Inflammatory macrophage treated with lipopolysaccharide for 1 hour (primary cell): ENCODE measurements around the gene TMEM175.

Experiments used
- DNase-seq, 2 donors: peaks; one replicate each; pipeline ENCODE4 v3.0.0-alpha.2; 2020 to 2022

The TMEM175 gene, protein sequence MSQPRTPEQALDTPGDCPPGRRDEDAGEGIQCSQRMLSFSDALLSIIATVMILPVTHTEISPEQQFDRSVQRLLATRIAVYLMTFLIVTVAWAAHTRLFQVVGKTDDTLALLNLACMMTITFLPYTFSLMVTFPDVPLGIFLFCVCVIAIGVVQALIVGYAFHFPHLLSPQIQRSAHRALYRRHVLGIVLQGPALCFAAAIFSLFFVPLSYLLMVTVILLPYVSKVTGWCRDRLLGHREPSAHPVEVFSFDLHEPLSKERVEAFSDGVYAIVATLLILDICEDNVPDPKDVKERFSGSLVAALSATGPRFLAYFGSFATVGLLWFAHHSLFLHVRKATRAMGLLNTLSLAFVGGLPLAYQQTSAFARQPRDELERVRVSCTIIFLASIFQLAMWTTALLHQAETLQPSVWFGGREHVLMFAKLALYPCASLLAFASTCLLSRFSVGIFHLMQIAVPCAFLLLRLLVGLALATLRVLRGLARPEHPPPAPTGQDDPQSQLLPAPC

DNA sequence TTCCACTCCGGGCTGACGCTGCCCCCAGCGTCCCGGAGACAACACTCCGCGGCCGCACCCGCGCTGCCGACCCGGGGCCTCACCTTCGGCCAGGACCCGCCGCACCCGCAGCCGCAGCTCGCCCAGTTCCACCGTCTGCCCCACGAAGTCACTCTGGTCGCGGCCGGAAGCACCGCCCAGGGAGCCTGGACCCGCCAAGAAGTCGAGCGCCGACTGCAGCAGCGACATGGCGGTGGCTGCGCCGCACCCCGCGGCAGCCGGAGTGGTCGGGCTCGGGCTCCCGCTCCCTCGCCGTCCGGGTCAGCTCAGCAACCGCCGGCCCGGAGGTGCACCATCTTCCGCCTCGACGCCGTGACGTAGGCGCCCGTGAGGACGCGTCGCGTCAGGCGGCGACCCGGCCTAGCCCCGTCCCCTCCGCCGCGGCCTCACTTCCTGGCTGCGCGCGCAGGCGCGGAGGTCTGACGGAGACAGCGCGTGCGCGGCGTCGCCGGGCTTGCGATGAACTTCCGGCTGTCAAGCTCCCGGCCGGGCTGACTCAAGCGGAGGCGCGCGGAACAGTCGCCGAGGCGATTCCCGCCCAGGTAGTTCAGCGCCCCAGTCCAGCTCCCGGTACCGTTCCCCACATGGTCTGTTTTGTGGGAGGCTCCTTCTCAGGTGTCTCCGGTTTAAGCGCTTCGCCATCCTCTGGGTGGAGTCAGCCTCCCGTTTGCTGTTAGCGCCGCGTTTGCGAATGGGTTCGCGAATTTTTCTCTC lies at the start of gene TMEM175, which contains the start of gene GAK:
Gene TMEM175, plus strand, starts transcription at position 501 of the 753 bp plus-strand sequence. CDS start 15,280 bp downstream, outside the sequence.
Gene GAK, minus strand, starts transcription at position 357 of the 753 bp plus-strand sequence. Its CDS starts 129 bp downstream, at position 228.
- DNase-seq = peak; percentile 95 to 97

DNA sequence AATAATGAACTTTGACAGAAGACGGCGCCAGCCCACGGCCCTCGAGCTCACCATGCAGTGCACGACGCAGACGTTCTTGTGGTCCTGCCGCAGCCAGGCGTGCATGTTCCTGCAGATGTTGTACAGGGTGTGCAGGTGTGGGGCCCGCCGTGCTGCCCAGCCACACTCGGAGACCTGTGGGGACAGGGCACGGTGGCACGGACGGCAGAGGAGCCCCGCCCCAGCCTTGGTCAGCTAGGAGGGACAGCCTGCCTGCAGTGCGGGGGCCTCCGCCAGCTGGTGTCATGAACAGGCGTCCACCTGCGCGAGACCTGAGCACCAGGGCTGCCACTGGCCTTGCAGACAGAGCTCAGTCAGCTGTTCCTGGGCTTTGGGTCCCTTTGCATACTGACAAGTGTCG lies 49.6 kb upstream of the TMEM175 start:
- no peak for DNase-seq

DNA sequence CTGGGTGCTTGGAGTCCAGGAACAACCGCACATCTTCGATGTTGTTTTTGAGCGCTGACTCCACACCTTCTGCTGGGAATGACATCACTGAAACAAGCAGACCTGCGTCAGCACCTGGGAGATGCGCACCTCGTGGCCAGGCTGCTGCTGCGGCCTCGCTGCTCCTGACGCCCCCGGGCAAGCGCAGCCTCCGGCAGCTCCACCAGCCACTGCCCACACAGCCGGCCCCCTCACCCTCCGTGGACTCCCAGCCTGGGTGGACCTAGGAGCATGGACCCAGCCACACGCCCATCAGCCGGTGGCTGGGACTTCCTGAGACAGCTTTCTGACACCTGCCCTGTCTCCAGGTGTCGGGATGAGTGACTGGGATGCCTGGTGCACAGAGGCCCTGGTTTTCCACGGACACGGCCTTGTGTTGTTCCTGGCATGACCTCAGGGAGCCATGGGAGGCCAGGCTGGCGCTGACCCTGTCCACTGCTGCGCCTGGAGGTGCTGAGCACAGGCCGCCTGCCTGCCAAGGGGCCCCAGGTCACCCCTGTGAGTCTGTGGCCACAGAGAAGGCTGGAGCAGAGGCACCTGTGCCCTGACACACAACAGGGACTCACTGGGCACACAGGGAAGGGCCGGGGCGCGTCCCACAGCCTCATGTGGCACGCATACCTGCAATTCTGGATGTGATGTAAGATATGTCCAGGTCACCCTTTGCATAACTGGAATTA lies 48.7 kb upstream of the TMEM175 start:
- DNase-seq = no peak

DNA sequence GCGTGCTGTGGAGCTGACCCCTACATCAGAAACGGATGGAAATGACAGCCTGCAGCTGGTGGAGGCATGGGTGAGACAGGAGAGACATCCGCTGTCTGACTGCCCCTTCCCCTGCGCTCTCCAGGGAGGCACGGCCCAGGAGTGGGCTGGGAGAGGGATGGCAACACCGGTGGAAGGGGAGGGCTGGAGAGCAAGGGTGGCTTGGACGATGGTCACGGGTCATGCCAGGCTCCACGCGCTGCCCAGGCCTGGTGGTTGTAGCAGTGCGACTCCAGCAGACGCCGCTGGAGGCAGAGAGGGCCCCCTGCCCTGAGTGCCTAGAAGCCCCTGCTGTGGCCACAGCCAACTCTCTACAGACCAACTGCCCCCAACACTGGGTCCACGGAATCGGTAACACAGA lies 48.0 kb upstream of the TMEM175 start:
- DNase-seq = no peak

DNA sequence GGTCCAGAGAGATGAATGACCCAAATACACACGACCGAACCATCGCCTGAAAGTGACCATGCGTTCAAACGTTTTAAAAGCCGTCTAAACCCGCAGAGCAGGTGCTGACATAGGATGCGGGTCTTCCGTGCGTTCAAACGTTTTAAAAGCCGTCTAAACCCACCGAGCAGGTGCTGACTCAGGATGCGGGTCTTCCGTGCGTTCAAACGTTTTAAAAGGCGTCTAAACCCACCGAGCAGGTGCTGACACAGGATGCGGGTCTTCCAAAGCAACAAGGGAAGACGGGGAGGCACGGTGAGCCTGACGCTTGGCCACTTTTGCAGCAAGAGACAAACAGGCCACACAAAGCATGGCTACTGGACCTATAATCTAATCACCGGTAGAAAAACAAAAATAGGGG lies 47.4 kb upstream of the TMEM175 start:
- no peak for DNase-seq

DNA sequence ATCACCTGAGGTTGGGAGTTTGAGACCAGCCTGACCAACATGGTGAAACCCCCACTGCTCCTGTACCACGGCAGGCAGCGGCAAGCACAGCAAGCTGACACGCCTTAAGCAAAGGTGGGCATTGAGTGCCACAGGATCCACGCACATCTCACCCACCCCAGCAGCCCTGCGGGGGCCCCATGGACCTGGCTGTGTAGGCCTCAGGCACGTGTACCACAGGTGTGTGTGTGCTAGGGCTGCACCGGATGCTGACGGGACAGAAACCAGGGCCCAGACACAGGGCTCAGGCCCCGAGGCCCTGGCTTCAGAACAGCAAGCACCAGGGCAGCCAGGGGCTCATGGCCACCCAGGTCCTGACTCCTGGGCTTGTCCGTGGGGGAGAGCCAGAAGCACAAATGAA lies 46.9 kb upstream of the TMEM175 start:
- no peak for DNase-seq

DNA sequence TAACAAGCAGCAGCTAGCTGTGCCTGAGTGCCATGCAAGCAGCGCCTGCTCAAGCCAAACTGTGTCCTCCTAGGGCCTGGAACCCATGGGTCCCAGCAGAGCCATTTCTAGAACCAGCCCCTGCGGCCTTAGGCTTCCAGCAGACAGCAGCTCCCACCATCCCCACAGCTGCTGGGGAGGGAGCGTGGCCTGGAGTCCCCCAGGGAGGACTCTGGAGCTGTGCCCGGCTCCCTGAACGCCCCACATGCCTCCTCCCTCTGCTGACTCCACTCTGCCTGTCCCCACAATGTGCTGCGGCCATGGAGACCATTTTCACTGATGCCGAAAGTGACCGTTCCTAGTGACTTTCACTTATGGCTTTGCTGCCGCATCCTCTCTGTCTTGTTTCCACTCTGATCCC lies 46.0 kb upstream of the TMEM175 start:
- DNase-seq = no peak

DNA sequence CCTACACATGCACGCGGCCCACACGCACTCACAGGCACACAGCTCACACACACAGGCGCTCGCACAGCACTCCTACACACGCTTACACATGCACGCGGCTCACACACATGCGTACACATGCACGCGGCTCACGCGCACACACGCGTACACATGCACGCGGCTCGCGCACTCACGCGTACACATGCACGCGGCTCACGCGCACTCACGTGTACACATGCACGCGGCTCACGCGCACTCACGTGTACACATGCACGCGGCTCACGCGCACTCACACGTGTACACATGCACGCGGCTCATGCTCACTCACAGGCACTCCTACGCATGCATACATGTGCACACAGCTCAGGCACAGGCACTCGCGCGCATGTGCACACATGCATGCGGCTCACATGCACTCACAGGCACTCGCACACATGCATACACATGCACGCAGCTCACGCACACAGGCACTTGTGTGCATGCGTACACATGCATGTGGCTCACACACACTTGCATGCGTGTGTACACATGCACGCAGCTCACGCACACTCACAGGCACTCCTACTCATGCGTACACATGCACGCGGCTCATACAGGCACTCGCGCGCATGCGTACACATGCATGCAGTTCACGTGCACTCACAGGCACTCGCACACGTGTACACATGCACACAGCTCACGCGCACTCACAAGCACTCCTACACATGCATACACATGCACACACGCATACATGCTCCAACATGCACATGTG lies 45.1 kb upstream of the TMEM175 start:
- no peak for DNase-seq

DNA sequence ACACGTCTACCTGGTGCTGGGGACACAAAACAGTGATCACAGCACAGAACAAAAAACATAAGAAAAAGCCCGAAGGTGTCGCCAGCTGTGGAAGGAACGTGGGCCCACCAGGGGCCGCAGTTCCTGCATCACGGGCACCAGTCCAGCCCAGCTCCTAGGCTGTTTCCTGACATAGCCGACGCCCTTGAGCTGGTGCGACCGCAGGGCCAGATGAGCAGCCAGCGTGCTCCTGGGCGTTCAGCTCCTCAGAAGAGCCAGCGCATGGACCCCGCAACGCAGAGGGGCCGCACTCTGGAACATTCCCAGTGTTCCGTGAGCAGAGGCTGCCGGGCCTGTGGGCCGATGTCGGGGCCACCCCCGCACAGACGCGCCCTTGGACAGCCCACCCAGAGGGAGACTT lies 44.2 kb upstream of the TMEM175 start:
- DNase-seq = no peak

DNA sequence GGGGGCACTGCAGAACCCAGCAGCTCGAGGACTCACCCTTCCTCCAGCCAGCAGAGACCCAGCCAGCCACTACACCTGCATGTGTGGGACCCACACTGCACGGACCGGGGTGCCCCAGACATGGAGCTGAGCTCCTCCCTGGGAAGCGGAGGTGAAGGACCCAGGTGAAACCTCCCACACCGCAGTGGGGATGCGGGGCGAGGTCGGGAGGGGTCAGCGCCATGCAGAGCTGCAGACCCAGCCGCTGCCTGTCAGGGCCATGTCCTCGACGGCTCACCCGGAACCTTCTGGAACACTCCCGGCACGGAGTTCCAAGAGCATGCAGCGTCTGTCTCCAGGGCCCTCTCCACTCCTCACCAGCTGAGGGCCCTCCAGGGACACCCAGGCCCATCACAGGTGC lies 42.7 kb upstream of the TMEM175 start:
- no peak for DNase-seq

DNA sequence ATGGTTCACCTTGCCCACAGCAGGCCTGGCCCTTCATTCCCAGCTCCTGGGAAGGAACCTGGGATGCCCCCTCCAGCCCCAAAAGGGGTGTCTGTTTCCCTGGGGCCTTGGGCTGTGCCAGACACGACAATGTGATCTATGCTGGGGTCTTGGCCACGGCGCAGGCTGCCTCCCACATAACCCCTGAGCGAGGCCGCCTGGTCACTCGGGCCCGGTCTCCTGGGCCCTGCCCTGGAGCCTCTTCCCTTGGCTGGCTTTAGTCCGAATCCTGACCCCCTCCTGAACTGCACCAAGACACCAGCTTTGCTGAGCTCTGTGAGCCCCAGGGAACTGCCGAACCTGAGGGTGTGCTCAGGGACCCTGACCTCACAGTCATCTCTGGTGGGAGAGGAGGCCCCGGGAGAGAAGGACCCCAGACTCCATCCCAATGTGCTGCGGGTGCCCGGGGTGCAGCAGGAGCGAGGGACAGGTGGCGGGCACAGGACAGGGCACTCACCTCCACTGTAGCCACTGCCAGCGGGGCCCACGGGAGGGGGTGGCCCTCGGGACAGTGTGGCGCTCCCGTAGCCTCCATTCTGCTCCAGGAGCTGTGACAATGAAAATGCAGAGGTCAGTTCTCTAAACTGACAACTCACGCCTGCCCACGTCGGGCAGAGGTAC lies 42.1 kb upstream of the TMEM175 start:
- DNase-seq = no peak

DNA sequence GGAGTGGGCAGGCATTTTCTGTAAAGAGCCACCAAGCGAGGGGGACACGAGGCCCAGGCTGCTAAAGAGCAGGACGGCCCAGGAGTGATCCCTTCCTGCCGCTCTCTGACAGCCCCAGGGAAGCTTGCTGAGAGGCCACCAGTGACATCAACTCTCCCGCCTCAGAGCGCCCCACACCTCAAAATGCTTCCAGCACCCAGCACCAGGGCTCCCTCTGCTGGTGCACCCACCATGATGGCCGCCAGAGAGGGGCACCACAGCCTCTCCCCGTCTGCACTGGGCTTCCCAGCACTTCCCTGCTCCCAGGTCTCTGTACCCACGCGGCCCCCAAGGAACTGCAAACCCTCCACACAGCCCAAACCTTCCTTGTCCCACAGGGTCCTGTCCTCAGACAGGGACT lies 40.5 kb upstream of the TMEM175 start:
- no peak for DNase-seq

DNA sequence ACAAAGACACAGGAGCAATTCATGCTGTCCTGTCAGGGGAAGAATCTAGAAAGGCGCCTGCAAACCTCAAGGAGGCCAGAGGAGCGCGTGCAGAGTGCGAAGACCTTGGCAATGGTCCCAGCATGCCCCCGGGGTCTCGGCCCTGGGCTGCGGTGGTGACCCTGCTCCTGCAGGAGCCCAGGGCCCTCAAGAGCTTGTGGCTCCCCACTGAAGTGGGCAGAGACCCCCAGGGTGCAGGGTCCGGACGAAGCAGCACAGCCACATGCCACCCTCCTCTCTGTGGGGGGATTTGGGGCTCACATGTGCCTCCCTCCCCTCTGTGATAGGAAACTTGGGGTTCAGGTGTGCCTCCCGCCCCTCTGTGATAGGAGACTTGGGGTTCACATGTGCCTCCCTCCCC lies 39.5 kb upstream of the TMEM175 start:
- no peak for DNase-seq

DNA sequence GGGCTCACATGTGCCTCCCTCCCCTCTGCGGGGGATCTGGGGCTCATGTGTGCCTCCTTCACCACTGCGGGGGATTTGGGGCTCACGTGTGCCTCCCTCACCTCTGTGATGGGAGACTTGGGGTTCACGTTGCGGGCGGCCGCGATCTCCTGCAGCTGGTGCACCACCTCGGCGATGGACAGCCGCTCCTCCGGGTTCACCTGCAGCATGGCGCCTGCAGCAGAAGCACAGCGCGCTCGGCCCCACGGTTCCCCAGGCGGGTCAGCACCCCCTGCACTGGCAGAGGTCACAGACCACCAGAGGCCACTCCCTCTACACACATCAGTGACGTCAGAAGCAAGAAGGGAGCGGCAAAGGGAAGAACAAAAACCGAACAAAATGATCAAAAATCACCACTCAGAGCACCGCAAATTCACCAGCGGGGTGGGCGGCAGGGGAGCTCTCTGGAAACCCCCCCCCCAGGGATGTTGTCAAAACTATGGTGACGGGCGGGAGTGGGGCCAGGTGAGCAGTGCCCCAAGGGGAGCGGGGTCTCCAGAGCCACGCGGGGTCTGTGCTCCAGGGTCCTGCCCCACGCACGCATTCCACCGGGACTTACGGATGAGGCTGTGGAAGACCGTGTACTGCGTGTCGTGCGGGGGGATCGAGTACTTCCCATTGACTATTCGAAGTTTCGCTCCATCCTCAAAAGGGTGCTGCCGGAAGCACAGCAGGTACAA lies 38.8 kb upstream of the TMEM175 start:
- DNase-seq = no peak

DNA sequence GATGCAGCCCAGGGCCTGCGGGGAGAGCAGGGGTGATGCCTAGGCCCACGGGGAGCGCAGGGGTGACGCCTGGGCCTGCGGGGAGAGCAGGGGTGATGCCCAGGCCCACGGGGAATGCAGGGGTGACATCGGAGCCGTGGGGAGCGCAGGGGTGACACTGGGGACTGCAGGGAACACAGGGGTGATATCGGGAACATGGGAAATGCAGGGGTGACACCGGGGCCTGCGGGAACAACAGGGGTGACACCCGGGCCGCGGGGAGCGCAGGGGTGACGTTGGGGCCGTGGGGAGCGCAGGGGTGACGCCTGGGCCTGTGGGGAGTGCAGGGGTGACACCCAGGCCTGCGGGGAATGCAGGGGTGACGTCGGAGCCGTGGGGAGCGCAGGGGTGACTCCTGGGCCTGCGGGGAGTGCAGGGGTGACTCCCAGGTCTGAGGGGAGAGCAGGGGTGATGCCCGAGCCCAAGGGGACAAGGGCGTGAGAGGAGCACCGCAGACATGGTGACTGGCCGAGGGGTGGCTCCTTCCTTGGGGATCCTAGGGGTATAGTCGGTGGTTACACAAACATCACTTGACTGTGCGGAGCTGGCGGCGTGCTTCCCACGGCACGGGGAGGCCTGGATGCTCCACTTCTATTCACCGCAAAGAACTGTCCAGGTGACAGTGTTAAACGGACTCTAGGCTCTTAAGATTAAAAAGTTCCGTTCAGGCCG lies 38.1 kb upstream of the TMEM175 start:
- DNase-seq = no peak

DNA sequence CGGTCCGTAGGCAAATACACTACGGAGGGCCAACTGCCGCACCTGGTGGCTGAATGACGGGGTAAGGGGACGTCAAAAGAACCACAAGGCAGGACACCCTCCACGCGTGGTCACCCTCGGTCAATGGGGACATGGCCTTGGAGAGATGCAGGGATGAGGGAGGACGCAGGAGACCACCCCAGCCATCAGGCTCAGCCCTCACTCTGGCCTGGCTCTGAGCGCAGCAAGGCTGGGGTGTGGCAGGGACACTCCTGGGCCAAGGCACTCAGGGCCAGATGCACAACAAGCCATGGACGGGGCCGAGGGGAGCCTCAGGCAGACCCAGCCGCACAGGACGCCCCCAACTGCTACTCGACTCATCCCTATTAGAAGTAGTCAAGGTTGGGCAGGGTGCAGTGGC lies 36.7 kb upstream of the TMEM175 start:
- no peak for DNase-seq

DNA sequence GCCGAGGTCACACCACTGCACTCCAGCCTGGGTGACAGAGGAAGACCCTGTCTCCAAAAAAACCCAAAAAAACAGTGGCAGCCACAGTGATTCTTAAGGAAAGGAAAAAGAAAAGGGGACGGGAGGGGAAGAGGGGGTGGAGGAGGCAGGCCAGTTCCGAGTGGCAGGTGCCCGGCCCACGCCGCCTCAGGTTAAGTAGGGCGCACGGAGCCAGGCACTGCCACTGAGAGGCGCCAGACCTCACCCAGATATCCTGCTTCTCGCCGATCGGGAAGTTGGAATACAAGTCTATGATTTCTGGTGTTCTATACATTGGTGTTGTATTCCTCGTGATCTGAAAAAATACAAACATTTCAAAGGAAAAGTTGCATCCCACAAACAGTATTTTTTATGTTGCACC lies 36.0 kb upstream of the TMEM175 start:
- no peak for DNase-seq

DNA sequence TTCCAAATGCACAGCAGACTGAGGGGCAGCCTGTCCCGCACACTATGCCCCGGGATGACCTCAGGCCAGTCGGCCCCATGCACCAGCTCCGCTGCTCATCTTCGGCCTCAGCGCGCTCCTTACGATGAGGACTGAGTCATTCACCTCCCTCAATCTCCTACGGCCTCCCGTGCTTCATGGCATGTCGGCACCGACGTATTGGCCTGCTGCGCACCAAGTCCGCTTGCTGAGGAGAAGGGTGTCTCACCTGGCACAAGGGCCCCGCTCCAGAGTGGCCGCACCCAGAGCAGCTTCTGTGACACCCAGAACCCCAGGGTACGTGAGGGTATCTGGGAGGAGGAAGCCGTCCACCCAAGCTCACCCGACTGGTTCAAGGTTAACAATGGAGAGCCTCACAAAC lies 35.6 kb upstream of the TMEM175 start:
- DNase-seq = no peak

DNA sequence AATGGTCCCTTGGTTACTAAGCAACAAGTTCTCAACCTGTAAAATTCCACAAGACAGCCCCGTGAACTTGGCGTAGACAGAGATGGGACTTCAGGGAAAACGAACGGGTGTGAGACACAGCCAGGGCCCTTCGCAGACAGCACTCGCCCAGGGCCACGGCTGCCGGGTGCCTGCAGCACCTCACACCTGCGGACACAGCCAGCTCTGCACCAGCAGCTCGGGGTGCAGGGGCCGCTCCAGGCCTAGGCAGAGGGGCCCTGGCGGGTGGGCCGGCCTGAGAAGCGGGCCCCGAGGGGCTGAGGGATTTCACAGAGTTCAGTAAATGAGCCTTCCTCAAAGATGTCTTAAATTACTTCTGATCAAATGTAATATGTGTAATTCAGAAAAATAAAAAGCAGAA lies 34.1 kb upstream of the TMEM175 start:
- no peak for DNase-seq

DNA sequence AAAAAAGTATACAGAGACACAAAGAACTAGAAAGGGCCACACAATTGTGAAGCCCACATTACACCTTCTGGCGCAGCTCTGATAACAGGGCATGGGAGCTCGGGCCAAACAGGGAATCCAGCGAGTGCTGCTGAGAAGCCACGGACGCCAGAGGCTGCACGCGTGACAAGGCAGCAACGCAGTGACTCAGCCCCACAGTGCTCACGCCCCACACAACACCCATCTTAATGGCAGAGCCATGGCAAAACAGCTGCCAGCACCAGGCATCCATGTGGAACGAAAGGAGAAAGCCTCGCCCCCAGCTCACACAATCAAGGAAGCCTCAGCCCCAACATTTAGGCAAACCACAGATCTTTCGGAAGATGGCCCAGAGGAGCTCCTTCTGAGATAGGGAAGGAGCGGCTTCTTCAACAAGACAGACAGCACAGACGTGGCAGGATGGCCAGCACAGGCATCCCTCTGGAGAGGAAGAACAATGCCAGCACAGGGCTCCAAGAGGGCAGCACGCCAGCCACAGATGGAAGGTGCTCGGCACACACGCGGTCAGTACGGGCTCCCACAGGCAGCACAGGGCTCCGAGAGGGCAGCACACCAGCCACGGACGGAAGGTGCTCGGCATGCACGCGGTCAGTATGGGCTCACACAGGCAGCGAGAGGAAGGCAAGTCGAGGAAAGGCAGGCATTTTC lies 33.2 kb upstream of the TMEM175 start:
- no peak for DNase-seq
